ENCODE results near the gene TRERF1. TPM values are rescaled to one million over a fixed set of nuclear protein-coding genes. Genes with fewer than 3 reads are reported as not detected.

Gene TRERF1
- total RNA-seq, 1 donor from 2014 or later: 3.3 TPM

Other genes starting within 250 kb of the TRERF1 start
- 32.1 TPM for gene MRPS10, start 234.1 kb downstream of the TRERF1 start, total RNA-seq
- 26.7 TPM for gene UBR2, start 112.1 kb upstream of the TRERF1 start, total RNA-seq

Measured in mesenteric fat pad (tissue), 1 donor.